Small intestine (tissue), 7 donors: ENCODE measurements around the gene CDK13. TPM values are rescaled to one million over a fixed set of nuclear protein-coding genes. Genes with fewer than 3 reads are reported as not detected.

Experiments
- DNase-seq, 2 donors: peaks; one replicate each; pipeline versions ENCODE4 v3.0.0 to v3.0.0-alpha.2; 2013
- FAIRE-seq: peaks from 2 replicates; lab custom pipeline; 2012; peaks lifted over from hg19 to GRCh38; lab: Jason Lieb, UNC
- H3K27ac ChIP-seq, 3 donors: one replicate each; pipeline ENCODE4 v1.5.1; 2013; ENCODE audit warnings: low read length in 2 of 3, mild to moderate bottlenecking in 2 of 3, control low read depth in 1 of 3, inconsistent platforms in 1 of 3, low read depth in 1 of 3, moderate library complexity in 1 of 3
- H3K27me3 ChIP-seq, 3 donors: one replicate each; pipeline ENCODE4 v1.6.1; 2013; ENCODE audit warnings: low read length in 3 of 3, inconsistent platforms in 1 of 3; ENCODE audit not compliant: control insufficient read depth in 3 of 3, insufficient read depth in 3 of 3
- H3K36me3 ChIP-seq, 3 donors: one replicate each; pipeline ENCODE4 v1.6.1; 2013; ENCODE audit warnings: low read length in 3 of 3, inconsistent platforms in 1 of 3, low read depth in 1 of 3, mild to moderate bottlenecking in 1 of 3, moderate library complexity in 1 of 3; ENCODE audit not compliant: control insufficient read depth in 3 of 3, insufficient read depth in 2 of 3
- H3K4me1 ChIP-seq, 3 donors: one replicate each; pipeline ENCODE4 v1.6.1; 2013; ENCODE audit warnings: low read length in 2 of 3, inconsistent platforms in 1 of 3, low read depth in 1 of 3, mild to moderate bottlenecking in 1 of 3, moderate library complexity in 1 of 3; ENCODE audit not compliant: control insufficient read depth in 3 of 3, insufficient read depth in 2 of 3
- H3K4me3 ChIP-seq, 3 donors: one replicate each; pipeline ENCODE4 v1.5.1; 2013; ENCODE audit warnings: low read length in 3 of 3, control low read depth in 1 of 3, inconsistent platforms in 1 of 3, low read depth in 1 of 3, mild to moderate bottlenecking in 1 of 3, moderate library complexity in 1 of 3
- H3K9me3 ChIP-seq, 2 donors: one replicate each; pipeline ENCODE4 v1.6.1; 2013; ENCODE audit warnings: low read depth in 1 of 2, low read length in 1 of 2; ENCODE audit not compliant: control insufficient read depth in 2 of 2, insufficient read depth in 1 of 2
- WGBS, 3 donors: extraction: QIAGEN DNeasy Blood & Tissue Kit; methylation state at CpG; one replicate each; pipeline ENCODE4 v1.1.7; 2013; 5-methylcytosine and 5-hydroxymethylcytosine counted together
- polyA plus RNA-seq, 4 donors: library from polyadenylated mRNA; stranded (reverse) in 3 of 4; unstranded in 1 of 4; fragments of 200-250 nt in 3 of 4; fragments of 120-200 nt in 1 of 4; gene quantifications; one replicate each; pipeline versions ENCODE4 v1.2.1 to v1.2.3, GENCODE V29; 2013
- donor health status: healthy with polysubstance abuse.
- donor health status: control.
- donor health status: control.
- donor health status: Bipolar disorder and iron deficiency.
- donor health status: healthy.

Gene CDK13
- polyA plus RNA-seq, 4 donors = 10.3 to 51.1 (median 14.4) TPM

DNA sequence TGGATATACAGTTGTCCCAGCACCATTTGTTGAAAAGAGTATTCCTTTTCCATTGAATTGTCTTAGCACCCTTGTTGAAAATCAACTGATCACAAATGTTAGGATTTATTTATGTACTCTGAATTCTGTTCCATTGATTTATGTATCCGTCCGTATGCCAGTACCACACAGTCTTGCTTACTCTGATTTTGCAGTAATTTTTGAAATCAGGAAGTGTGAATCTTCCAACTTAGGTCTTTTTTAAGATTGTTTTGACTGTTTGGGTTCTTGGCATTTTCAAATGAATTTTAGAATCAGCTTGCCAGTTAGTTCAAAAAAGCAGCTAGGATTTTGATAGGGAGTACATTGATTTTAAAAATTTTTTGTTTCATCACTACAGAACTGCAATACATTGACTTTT lies 23.7 kb downstream of the CDK13 start:
- 89 to 91% (median 91%) methylated on average over 2 of the region's 2 CpGs for WGBS, 3 donors
- DNase-seq (no peak), FAIRE-seq (no peak)
- Histone ChIP-seq H3K4me1 (peaks cover 0 to 14% (median 0%) of the 10 kb centered on the region in 3 donors), H3K36me3 (peaks cover 0 to 6% (median 0%) of the 10 kb centered on the region in 3 donors), H3K27ac (no peak overlapping the region), H3K27me3 (no peaks in the 10 kb centered on the region), H3K9me3 (no peaks in the 10 kb centered on the region), H3K4me3 (no peak overlapping the region)

DNA sequence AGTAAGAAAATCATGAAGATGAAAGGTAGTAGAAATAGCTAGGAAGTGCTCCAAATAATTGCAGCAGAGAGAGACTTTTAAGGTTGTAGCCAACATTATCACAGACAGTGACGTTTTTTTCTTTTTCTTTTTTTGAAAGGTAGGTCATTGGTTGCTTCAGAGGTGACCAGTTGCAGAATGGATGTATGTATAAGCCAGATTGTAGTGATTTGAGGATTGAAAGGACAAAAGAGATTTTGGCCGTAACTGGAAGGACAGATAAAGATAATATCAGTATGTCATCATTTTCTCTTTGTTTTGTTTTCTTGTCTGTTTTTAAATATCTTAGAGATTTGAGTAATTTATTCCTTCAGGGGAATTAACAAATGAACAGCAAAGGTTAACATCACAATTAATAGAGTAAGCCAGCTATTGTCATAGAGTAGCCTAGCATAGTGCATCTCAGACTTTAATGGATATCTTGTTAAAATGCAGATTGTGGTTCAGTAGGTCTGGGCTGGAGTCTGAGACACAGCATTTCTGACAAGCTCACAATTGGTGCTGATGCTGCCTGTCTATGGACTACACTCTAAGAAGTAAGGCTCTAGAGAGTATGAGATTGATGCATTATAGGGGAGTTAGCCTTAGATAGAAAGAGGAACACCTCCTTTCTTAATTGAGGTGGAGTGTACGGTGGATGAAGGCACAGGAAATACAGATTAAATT lies 28.3 kb downstream of the CDK13 start:
- no peaks in the 10 kb centered on the region for H3K36me3 ChIP-seq
- FAIRE-seq (no peak), DNase-seq (no peak)
- no peaks in the 10 kb centered on the region for H3K27me3 ChIP-seq
- 58 to 69% (median 67%) methylated on average over 3 of the region's 3 CpGs for WGBS, 3 donors
- no peak overlapping the region for H3K27ac ChIP-seq
- H3K9me3 ChIP-seq = no peaks in the 10 kb centered on the region
- H3K4me3 ChIP-seq = no peak overlapping the region
- H3K4me1 ChIP-seq = peaks cover 0 to 14% (median 0%) of the 10 kb centered on the region in 3 donors

DNA sequence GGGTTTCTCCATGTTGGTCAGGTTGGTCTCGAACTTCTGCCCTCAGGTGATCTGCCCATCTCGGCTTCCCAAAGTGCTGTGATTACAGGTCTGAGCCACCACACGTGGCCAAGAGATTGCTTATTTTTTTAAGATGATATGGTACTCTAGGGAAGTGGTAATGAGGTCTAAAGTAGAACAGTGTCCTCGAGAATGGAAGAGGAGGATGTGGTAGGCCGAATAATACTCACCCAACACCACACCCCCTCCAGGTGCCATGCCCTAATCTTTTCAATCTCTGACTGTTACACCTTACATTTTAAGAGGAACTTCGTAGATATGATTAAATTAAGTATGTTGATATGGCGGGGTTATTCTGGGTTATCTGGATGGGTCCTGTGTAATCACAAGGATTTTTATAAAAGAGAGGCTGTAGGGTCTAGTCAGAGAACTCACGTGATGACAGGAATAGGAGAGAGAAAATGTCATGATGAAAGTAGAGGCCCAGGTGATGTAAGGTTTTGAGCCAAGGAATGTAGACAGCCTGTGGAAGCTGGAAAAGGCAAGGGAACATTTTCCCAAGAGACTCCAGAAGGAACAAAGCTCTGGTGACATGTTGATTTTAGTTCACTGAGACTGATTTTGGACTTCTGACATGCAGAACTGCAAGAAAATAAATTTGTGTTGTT lies 29.5 kb downstream of the CDK13 start:
- H3K27ac ChIP-seq = no peak overlapping the region
- no peak for FAIRE-seq
- DNase-seq = peak in 1 of 2 donors; percentile 8
- no peaks in the 10 kb centered on the region for H3K27me3 ChIP-seq
- H3K36me3 ChIP-seq = peaks cover 0 to 3% (median 0%) of the 10 kb centered on the region in 3 donors
- H3K4me3 ChIP-seq = no peak overlapping the region
- peaks cover 0 to 12% (median 0%) of the 10 kb centered on the region in 3 donors for H3K4me1 ChIP-seq
- 62 to 70% (median 70%) methylated on average over 8 of the region's 8 CpGs for WGBS, 3 donors
- no peaks in the 10 kb centered on the region for H3K9me3 ChIP-seq

DNA sequence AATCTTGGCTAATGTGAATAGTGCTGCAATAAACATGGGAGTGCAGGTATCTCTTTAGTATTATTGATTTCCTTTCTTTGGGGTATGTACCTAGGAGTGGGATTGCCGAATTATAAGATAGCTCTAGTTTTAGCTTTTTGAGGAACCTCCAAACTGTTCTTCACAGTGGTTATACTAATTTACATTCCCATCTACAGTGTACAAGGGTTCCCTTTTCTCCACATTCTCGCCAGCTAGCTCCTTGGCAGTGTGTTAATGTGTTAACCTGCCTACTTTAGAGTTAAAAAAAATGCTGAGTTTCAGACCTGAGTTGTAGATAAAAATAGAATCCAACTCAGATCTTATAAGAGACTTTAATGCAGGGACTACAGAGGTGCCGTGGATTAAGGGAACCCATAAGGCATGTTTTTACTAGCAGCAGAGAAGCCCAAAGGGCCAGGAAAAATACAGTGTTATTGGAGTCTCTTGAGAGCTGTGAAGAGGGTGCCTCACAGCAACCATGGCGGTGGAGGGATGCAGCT lies 35.4 kb downstream of the CDK13 start:
- WGBS, 3 donors = 85 to 91% (median 91%) methylated on average over 4 of the region's 4 CpGs
- Histone ChIP-seq H3K4me1 (no peaks in the 10 kb centered on the region), H3K36me3 (peaks cover 0 to 12% (median 4%) of the 10 kb centered on the region in 3 donors), H3K27ac (no peak overlapping the region), H3K27me3 (no peaks in the 10 kb centered on the region), H3K4me3 (no peak overlapping the region), H3K9me3 (no peaks in the 10 kb centered on the region)
- FAIRE-seq (no peak), DNase-seq (no peak)

DNA sequence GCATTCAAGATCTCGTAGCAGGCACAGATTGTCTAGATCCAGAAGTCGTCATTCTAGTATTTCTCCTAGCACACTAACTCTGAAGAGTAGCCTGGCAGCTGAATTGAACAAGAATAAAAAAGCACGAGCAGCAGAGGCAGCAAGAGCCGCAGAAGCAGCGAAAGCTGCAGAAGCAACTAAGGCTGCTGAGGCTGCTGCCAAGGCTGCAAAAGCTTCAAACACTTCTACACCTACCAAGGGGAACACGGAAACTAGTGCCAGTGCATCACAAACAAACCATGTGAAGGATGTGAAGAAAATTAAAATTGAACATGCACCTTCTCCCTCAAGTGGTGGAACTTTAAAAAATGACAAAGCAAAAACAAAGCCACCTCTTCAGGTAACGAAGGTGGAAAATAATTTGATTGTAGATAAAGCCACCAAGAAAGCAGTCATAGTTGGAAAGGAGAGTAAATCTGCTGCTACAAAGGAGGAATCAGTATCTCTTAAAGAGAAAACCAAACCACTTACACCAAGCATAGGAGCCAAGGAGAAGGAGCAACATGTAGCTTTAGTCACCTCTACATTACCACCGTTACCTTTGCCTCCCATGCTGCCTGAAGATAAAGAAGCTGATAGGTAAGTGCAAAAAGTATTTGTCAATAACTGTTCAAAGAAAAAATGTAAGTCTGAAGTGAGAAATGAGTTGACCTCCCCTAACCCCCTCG lies 37.7 kb downstream of the CDK13 start:
- no peak overlapping the region for H3K27ac ChIP-seq

DNA sequence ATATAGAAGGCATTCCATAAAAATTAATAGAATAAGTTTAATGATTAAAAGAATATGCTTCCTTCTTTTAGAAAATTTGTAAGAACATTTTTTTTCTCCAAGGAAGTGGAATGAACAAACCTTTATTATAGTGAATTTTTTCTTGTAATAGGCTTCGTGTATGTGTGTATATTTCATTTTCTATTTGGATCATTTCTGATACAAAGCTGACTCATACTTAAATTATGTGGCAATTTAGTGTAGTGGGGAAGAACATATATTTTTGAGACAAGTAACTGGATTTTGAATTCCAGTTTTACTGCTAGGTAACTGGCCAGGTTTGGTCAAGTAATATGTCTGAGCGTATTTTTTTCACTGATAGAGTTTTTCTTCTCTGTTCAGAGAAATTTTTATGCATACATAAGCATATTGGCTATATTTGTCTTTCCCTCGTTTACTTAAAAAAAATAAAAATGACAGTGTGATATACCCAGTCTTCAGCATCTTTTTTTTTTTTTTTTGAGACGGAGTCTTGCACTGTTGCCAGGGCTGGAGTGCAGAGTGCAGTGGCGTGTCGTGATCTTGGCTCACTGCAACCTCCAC lies 50.8 kb downstream of the CDK13 start:
- Histone ChIP-seq H3K27ac (no peak overlapping the region), H3K4me1 (no peaks in the 10 kb centered on the region), H3K9me3 (no peaks in the 10 kb centered on the region), H3K4me3 (no peak overlapping the region), H3K36me3 (peaks cover 2 to 25% (median 5%) of the 10 kb centered on the region in 3 donors), H3K27me3 (no peaks in the 10 kb centered on the region)
- FAIRE-seq (no peak), DNase-seq (no peak)
- 81 to 88% (median 87%) methylated on average over 6 of the region's 6 CpGs for whole genome bisulfite sequencing, 3 donors

More for the DNA sequence above, 37.7 kb downstream of the CDK13 start:
- peaks cover 0 to 20% (median 8%) of the 10 kb centered on the region in 3 donors for H3K36me3 ChIP-seq
- no peak overlapping the region for H3K4me3 ChIP-seq
- 83 to 84% (median 83%) methylated on average over 9 of the region's 9 CpGs for WGBS, 3 donors
- H3K27me3 ChIP-seq = no peaks in the 10 kb centered on the region
- H3K9me3 ChIP-seq = no peaks in the 10 kb centered on the region
- FAIRE-seq (no peak), DNase-seq (no peak)
- H3K4me1 ChIP-seq = no peaks in the 10 kb centered on the region

DNA sequence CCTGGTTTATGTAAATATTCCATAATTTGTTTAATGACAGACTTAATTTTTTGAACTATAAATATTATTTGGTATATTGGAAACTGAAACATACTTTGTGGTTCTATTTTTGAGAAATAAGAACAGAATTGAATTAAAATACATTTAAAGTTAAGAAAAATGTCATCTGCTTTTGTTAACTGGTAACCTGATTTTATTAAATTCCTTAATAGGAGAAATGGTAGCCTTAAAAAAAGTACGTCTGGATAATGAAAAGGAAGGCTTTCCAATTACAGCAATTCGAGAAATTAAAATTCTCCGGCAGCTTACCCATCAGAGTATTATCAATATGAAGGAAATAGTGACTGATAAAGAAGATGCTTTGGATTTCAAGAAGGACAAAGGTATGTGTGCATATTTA lies 51.6 kb downstream of the CDK13 start:
- FAIRE-seq = no peak
- H3K4me1 ChIP-seq = no peaks in the 10 kb centered on the region
- peaks cover 2 to 25% (median 5%) of the 10 kb centered on the region in 3 donors for H3K36me3 ChIP-seq
- H3K27ac ChIP-seq = no peak overlapping the region
- no peak for DNase-seq
- 97 to 98% (median 98%) methylated on average over 3 of the region's 3 CpGs for WGBS, 3 donors
- no peaks in the 10 kb centered on the region for H3K9me3 ChIP-seq
- no peaks in the 10 kb centered on the region for H3K27me3 ChIP-seq
- no peak overlapping the region for H3K4me3 ChIP-seq

DNA sequence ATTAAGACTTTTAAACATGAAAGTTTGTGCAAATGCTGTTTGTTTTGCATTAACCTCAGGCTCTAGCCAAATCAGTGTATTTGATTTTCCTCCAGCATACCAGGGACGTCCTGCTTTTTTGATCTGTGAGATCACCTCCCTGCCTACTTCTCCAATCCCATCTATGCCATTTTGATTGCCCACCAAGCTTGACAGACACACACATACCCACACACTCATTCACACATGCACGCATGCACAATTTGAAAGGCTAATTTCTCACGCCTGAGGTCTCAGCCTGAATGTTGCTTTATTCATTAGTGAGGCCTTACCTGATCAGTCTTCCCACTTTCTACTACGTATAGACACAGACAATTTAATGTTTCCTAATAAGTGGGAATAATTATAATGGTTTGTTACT lies 53.5 kb downstream of the CDK13 start:
- Histone ChIP-seq H3K36me3 (peaks cover 2 to 21% (median 5%) of the 10 kb centered on the region in 3 donors), H3K27me3 (no peaks in the 10 kb centered on the region), H3K9me3 (no peaks in the 10 kb centered on the region), H3K27ac (no peak overlapping the region), H3K4me1 (no peaks in the 10 kb centered on the region), H3K4me3 (no peak overlapping the region)
- 88 to 90% (median 88%) methylated on average over 4 of the region's 4 CpGs for WGBS, 3 donors
- DNase-seq (no peak), FAIRE-seq (no peak)
